HG02623 (cell line): ENCODE data around the gene IRAK1.

Source experiments
- ATAC-seq: cut with Tn5 transposase; IDR thresholded peaks from one replicate; pipeline ENCODE4 v1.9.1; 2021; ENCODE audit warnings: moderate library complexity; ENCODE audit not compliant: unreplicated experiment

IRAK1 gene

DNA sequence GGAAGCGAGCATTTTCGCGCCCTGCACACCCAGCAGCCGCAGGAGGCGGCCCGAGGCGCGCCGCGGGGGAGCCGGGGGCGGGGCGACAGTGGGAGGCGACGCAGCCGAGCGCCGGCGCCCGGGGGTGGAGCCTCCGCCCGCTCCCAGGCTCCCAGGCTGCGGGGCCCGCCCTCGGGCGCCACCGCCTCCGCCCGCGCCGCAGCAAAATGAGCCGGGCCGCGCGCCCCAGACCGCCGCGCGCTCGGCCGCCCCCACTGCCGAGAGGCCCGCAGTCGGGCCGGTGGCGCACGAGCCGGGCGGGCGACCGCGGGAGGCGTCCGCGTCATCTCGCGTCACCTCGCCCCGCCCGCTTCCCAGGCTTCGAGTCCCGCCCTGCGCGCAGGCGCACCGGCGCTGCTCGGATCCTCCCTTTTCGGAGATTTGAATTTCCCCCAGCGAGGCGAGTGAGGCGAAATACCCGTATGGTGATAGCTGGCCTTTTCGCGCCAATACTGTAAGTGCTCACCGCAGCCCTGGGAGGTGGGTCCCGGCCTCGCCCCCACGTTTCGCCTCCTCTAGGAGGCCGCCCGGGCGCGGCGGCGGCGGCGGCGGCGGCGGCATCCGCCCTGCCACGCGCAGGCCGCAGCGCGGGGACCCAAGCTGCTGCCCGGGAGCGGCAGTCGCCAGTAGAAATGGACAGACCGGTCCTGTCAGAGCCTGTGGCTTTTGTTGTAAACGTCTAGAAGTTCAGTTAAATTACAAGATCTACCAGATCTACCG lies 47.2 kb downstream of the IRAK1 start, which contains the start of gene TMEM187:
Gene TMEM187 (plus strand): TSS at position 387 of the 759 bp plus-strand sequence. CDS start 9,309 bp downstream, outside the sequence.
- ATAC-seq, result peak; percentile 35

DNA sequence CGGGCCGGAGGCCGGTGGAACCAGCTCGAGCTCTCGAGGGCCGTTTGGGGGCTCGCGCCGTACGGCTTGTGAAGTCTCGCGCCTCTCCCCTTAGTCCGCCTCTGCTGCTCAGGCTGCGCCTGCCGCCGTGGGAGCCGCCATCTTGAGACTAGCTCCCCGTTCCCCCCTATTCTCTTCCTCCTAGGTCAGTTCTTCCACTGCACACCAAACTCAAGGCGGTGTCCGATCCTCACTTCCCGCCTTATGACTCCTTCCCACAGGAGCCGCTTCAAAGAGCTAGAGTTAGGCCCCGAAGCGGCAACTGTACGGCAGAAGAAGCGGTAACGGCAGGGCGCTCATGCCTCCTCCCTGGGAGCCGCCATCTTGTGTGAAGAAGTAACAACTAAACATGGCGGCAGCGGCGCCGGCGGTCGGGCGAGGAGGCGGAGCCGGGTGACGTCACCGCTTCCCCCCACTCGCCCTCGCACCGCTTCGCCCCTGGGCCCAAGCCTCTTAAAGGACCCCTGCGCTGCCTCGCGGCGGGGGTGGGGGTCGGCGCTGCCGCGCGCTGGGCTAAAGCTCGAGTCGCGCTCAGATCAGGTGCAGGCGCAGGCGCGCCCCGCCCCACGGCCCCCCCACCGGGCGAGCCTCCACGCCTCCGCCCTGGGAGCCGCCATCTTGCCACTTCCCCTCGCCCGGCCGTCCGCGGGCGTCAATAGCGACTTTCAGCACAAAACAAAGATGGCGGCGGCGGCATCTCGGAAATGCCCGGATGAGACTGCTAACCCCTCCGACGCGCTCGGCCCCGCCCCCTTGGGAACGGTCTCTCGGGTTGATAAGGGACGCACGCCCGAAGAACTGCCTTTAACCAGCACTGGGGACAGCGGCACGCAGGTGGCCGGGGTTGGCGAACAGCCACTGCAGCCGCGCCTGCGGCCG lies 48.0 kb downstream of the IRAK1 start, which contains the start of gene HCFC1:
Gene HCFC1 (minus strand): TSS at position 369 of the 918 bp plus-strand sequence. CDS start 978 bp downstream, outside the sequence.
- peak; percentile 35 for ATAC-seq

GRCh38 chrX:153971124-153971449 lies 48.6 kb downstream of the IRAK1 start:
- peak; percentile 31 for ATAC-seq

DNA sequence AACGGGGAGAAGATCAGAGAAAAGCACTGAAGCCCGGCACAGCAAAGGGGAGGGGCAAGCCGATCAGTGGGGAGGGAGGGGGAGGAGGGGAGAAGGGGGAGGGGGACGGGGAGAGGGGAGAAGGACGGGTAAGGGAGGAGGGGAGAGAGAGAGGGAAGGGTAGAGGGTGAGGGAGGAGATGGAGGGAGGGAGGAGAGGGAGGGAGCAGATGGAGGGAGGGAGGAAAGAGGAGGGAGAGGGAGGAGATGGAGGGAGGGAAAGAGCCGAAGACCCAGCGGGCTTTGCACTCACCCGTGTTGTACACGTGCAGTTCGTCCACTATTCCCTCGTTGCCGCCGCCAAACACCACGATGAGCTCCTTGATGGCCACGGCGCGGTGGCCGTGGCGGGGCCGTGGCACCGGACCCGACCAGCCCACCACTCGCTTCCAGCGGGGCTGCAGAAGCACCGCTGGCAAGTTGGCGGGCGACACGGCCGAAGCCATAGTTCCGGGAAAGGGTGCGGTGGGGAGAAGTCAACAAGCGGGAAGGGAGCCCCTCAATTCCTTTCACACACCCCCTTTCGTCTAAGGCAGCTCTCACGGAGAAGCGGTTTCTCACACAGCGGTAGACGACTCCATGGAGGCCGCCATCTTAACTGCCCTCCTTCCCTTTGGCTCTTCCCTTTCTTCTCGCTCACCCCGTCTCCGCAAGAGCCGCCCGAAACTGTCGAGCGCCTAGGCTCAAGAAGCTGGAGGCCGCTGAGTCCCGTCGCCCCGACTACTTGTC lies 49.2 kb downstream of the IRAK1 start:
- ATAC-seq, result no peak

DNA sequence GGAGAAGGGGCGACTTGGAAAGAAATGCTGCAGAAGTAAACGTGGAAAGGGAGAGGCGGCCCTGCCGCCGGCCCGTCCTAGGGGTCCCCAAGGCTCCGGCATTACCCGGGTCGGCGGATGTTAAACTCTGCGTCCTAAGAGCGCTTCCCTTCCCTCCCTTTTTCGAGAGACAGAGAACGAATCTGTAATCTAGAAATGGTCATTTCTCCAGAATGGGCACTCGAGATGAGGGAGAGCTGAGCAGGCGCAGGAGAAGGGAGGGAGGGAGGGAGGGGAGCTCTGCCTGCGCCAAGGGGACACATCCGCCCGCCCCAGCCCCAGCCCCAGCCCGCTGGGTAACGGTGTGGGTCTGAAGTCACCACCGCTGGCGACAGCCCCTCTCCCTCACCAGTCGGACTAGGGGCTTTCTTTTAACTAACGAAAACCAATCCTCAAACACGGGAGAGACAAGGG lies 49.8 kb downstream of the IRAK1 start:
- no peak for ATAC-seq

GRCh38 chrX:153969125-153969903 lies 50.4 kb downstream of the IRAK1 start:
- no peak for ATAC-seq

DNA sequence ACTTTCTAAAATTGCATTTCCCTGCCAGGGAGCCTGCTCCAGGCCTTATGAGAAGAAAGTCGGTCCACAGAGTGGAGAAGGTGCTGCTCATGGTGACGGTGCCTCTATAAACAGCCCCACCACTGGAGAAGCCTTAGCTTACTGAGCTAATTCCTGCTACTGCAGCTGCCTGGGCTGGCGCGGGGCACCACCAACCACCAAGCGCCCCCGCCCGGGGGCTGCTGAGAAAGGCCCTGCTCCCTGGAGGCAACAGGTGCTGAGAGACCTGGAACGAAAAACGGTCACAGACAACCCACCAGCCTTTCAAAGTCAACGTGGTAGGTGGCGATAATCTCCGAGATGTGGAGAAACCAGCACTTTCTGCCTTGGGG lies 51.0 kb downstream of the IRAK1 start:
- ATAC-seq, result no peak

DNA sequence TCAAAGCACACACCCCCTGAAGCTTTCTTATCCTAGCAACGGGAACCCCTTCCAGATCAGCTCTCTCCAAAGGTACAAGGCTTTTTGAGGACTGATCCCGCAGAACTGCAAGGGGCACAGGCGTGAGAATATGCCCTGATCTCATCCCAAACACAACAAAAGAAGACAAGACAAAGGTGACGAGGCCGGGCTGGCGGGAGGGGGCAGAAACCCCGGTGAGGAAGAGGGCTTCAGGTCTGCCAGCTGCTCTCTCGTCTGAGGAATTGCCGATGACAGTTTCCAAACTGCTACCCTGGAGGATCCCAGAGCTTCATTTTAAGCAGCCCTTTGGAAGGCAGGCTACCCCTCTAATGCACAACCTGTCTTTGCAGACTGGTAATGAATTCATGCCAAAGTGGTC lies 51.4 kb downstream of the IRAK1 start:
- ATAC-seq, result no peak

DNA sequence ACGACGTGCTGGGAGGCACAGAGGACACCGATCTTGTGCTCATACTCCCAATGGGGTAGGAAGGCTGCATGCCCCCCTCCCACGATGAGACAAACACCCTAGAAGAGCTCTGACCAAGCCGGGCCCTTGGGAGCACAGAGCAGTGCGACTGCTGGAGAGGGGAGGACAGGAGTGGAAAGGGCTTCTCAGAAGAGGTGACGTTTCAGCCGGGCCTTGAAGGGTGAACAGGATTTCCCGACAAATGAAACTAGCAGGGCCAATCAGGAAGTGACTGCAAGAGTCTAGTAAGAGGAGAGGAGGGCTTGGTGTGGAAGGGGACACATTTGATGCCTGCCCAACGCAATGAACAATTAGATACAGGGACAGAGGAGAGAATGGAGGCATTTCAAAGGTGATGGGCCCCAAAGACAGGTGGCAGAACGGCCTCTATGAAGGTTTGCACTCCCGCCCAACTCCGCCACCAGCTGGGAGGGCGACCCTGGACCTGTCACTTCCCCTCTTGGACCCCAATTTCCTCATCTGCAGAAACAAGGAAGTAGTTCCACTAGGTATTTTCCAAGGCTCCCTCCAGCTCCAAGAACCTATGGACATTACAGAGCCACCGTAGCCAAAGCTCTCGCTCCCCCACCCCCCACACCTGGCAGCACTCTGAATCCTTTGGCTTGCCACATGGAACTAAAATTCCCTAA lies 52.0 kb downstream of the IRAK1 start:
- ATAC-seq, result no peak

GRCh38 chrX:153966841-153967535 lies 52.7 kb downstream of the IRAK1 start:
- ATAC-seq, result no peak

GRCh38 chrX:153966283-153966688 lies 53.4 kb downstream of the IRAK1 start:
- no peak for ATAC-seq

DNA sequence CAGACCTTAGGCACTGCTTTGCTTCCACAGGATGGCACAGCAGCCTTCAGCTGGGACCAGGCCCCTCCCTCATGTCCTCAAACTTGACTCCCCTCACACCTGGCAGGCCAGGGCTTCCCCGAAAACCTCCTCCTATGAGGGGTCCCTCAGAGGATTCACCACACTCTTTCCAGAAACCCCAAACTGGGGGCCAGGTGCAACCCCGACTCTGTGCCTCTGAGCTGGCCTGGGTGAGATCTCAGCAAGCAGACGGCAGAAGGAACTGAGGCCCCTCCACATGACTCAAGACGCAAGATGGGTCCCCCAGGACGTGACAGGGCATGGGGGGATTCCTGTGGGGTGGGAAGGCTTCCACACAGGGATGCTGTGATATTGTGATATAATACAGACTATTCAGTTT lies 54.3 kb downstream of the IRAK1 start:
- ATAC-seq, result no peak

DNA sequence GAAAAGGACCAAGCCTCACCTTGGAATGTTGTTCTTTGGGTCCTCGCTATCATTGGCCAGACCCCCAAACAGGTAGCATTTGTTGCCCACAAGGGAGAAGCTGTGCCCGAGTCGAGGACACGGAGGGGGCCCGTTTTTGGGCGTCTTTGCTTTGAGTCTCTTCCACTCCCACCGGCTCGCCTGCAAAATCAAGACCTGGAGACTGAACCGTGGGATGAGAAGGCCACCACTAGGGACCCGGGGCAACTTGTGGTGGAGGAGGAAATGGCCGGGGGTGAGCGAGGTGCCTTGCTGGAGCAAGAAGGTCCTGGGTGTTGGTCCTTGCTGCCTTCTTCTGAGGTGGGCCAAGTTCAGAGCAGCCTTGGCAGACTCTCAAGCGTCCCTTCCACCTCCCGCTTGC lies 55.6 kb downstream of the IRAK1 start:
- ATAC-seq, result no peak

DNA sequence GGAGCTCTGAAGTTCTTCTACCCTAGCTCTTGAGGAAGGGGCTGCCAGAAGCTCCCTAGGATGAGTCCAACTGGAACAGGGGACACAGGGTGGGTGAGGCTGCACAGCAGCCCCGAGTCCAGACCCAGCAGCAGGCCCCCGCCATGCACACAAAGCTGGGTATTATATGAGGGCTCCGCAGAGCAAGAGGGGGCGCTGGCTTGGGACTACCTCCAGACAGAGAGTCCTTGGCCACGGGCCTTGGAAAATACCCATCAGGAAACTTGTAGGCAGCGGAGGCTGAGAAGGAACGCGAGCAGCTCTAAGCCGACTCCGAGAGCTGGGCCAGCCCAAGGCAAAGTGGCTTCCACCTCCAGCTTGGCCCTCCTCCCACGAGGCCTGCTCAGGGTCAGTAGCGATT lies 56.2 kb downstream of the IRAK1 start:
- ATAC-seq, result no peak

DNA sequence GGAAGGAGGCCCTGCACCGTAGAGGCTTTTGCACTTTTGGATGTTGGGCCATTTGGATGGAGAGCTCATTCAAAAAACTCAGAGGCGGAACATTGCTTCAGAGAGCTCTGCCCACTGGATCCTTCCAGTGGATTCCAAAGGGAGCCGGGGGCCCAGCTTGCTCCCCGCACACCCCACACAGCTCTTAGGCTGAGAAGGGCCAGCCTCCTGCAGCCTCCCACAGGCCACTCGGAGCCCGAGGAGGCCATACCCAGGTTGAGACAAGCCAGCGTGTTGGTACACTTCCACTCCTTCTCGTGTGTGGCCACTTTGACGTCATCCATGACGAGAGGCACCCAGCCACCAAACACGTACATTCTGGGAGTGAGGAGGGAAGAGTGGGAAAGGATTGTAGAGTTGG lies 58.4 kb downstream of the IRAK1 start:
- ATAC-seq, result no peak

- no peak for ATAC-seq
Measured at GRCh38 chrX:153960786-153961185, 58.9 kb downstream of the IRAK1 start.
